H1 (cell line): ENCODE results near the gene RCBTB1. TPM values are rescaled to one million over a fixed set of nuclear protein-coding genes. Genes with fewer than 3 reads are reported as not detected.

Experiments used
- CTCF ChIA-PET: fragments of 300-600 bp; sonication (Branson Sonifier 250); formaldehyde crosslinking; loops from one replicate; lab custom pipeline; 2021; ENCODE audit not compliant: partially characterized antibody; lab: Charles Lee
- POLR2A ChIA-PET: fragments of 300-600 bp; sonication (Branson Sonifier 250); formaldehyde crosslinking; loops from one replicate; lab custom pipeline; 2021; ENCODE audit warnings: inconsistent platforms; ENCODE audit not compliant: partially characterized antibody; lab: Charles Lee
- DNase-seq, 2 experiments: peaks; one replicate each; pipeline versions ENCODE4 v3.0.0 to v3.0.0-alpha.2; 2010 to 2022; ENCODE audit warnings: low spot score in 2 of 2, low read depth in 1 of 2, mixed read lengths in 1 of 2
- FAIRE-seq: peaks from 2 replicates; lab custom pipeline; 2011; peaks lifted over from hg19 to GRCh38; lab: Jason Lieb, UNC
- H2AFZ ChIP-seq: 2 replicates; pipeline ENCODE4 v1.8.1; 2012; ENCODE audit warnings: low read length, inconsistent platforms
- H2AK5ac ChIP-seq: 2 replicates; pipeline ENCODE4 v1.6.1; 2013; ENCODE audit warnings: low read depth, low read length
- H2BK120ac ChIP-seq: replicated peaks from 2 replicates; pipeline ENCODE3; 2013; ENCODE audit warnings: low read depth, low read length, inconsistent platforms
- H2BK12ac ChIP-seq: 2 replicates; pipeline ENCODE4 v1.6.1; 2013; ENCODE audit warnings: low read depth, low read length
- H2BK15ac ChIP-seq: 2 replicates; pipeline ENCODE4 v1.6.1; 2013; ENCODE audit warnings: low read length
- H2BK20ac ChIP-seq: 2 replicates; pipeline ENCODE4 v1.6.1; 2013; ENCODE audit warnings: low read length
- H2BK5ac ChIP-seq: 2 replicates; pipeline ENCODE4 v1.6.1; 2013; ENCODE audit warnings: low read depth, low read length
- H3K14ac ChIP-seq: 2 replicates; pipeline ENCODE4 v1.6.1; 2013; ENCODE audit warnings: inconsistent platforms; ENCODE audit not compliant: insufficient read length
- H3K18ac ChIP-seq: 2 replicates; pipeline ENCODE4 v1.6.1; 2013; ENCODE audit warnings: low read length; ENCODE audit errors: extremely low read depth
- H3K23ac ChIP-seq: 2 replicates; pipeline ENCODE4 v1.6.1; 2013; ENCODE audit warnings: inconsistent platforms; ENCODE audit not compliant: insufficient read length
- H3K23me2 ChIP-seq: 2 replicates; pipeline ENCODE4 v1.6.1; 2013; ENCODE audit warnings: low read depth, low read length
- H3K27ac ChIP-seq: 2 replicates; pipeline ENCODE4 v1.6.1; 2011; ENCODE audit warnings: low read depth, low read length, inconsistent platforms
- H3K27me3 ChIP-seq, 4 experiments: replicated peaks in 1 of 4; 1 replicate in 1 of 4; 2 replicates in 3 of 4; pipeline versions ENCODE4 v1.6.1 to v1.8.1; 2011 to 2013; ENCODE audit warnings: low read length in 3 of 4, mild to moderate bottlenecking in 3 of 4, inconsistent platforms in 2 of 4, mixed read lengths in 2 of 4, moderate library complexity in 1 of 4; ENCODE audit not compliant: control insufficient read depth in 3 of 4, insufficient read depth in 3 of 4; ENCODE audit errors: extremely low read depth in 1 of 4
- H3K36me3 ChIP-seq, 4 experiments: 2 replicates each; pipeline versions ENCODE4 v1.6.1 to v1.8.1; 2011 to 2013; ENCODE audit warnings: mild to moderate bottlenecking in 4 of 4, low read length in 3 of 4, moderate library complexity in 2 of 4, control low read depth in 1 of 4, inconsistent platforms in 1 of 4; ENCODE audit not compliant: insufficient read depth in 4 of 4, control insufficient read depth in 2 of 4
- H3K4ac ChIP-seq: replicated peaks from 2 replicates; pipeline ENCODE3; 2013; ENCODE audit warnings: low read length, low read depth, mixed read lengths, inconsistent platforms; ENCODE audit not compliant: insufficient read length
- H3K4me1 ChIP-seq, 4 experiments: replicated peaks in 1 of 4; 1 replicate in 1 of 4; 2 replicates in 3 of 4; pipeline versions ENCODE4 v1.6.1 to v1.8.1; 2011 to 2013; ENCODE audit warnings: low read length in 3 of 4, inconsistent platforms in 2 of 4, mixed read lengths in 1 of 4; ENCODE audit not compliant: insufficient read depth in 4 of 4, control insufficient read depth in 3 of 4
- H3K4me2 ChIP-seq, 2 experiments: 2 replicates each; pipeline versions ENCODE4 v1.6.1 to v1.8.1; 2011 to 2013; ENCODE audit warnings: low read depth in 2 of 2, low read length in 2 of 2, control low read depth in 1 of 2, inconsistent platforms in 1 of 2, mild to moderate bottlenecking in 1 of 2; ENCODE audit not compliant: insufficient read depth in 1 of 2
- H3K4me3 ChIP-seq, 4 experiments: fragments of 200-600, 300-600 bp in 1 of 4; sonication (generic), shearing (Covaris generic), sonication (Bioruptor Twin) in 1 of 4; 2 replicates each; pipeline versions ENCODE4 v1.5.1 to v1.8.1; 2011 to 2016; ENCODE audit warnings: low read length in 4 of 4, low read depth in 3 of 4, control low read depth in 2 of 4, inconsistent platforms in 2 of 4, mild to moderate bottlenecking in 2 of 4, mixed read lengths in 1 of 4, moderate library complexity in 1 of 4; ENCODE audit not compliant: insufficient read depth in 2 of 4; ENCODE audit errors: extremely low read depth in 1 of 4
- H3K56ac ChIP-seq: replicated peaks from 2 replicates; pipeline ENCODE3; 2013; ENCODE audit warnings: low read depth, mild to moderate bottlenecking, mixed read lengths, low read length, inconsistent platforms; ENCODE audit not compliant: insufficient read length
- H3K79me1 ChIP-seq: 2 replicates; pipeline ENCODE4 v1.6.1; 2013; ENCODE audit warnings: low read depth, low read length, control low read depth
- H3K79me2 ChIP-seq, 2 experiments: 2 replicates each; pipeline versions ENCODE4 v1.6.1 to v1.8.1; 2012 to 2013; ENCODE audit warnings: low read length in 2 of 2, mild to moderate bottlenecking in 2 of 2, inconsistent platforms in 1 of 2; ENCODE audit not compliant: insufficient read depth in 2 of 2, control insufficient read depth in 1 of 2
- H3K9ac ChIP-seq, 4 experiments: replicated peaks in 1 of 4; 1 replicate in 1 of 4; 2 replicates in 3 of 4; pipeline versions ENCODE4 v1.6.1 to v1.8.1; 2011 to 2013; ENCODE audit warnings: low read depth in 3 of 4, low read length in 3 of 4, control low read depth in 2 of 4, mild to moderate bottlenecking in 2 of 4, moderate library complexity in 2 of 4, inconsistent platforms in 1 of 4; ENCODE audit errors: extremely low read depth in 1 of 4
- H3K9me3 ChIP-seq, 2 experiments: 2 replicates each; pipeline versions ENCODE4 v1.6.1 to v1.8.1; 2012 to 2013; ENCODE audit warnings: mild to moderate bottlenecking in 2 of 2, moderate library complexity in 2 of 2, control low read depth in 1 of 2, inconsistent platforms in 1 of 2, low read depth in 1 of 2, low read length in 1 of 2, mixed read lengths in 1 of 2; ENCODE audit not compliant: insufficient read depth in 2 of 2
- H4K20me1 ChIP-seq, 2 experiments: replicated peaks in 1 of 2; 2 replicates each; pipeline versions ENCODE3 to v1.8.1; 2011 to 2013; ENCODE audit warnings: inconsistent platforms in 2 of 2, low read length in 2 of 2, mild to moderate bottlenecking in 1 of 2; ENCODE audit not compliant: insufficient read depth in 2 of 2, control insufficient read depth in 1 of 2
- H4K5ac ChIP-seq: 2 replicates; pipeline ENCODE4 v1.6.1; 2013; ENCODE audit warnings: low read length, low read depth, mixed read lengths, inconsistent platforms; ENCODE audit not compliant: insufficient read length
- H4K8ac ChIP-seq: 2 replicates; pipeline ENCODE4 v1.8.0; 2013; ENCODE audit warnings: mild to moderate bottlenecking, moderate library complexity, low read length, inconsistent platforms; ENCODE audit not compliant: insufficient read depth; ENCODE audit errors: extremely low read depth
- H4K91ac ChIP-seq: replicated peaks from 2 replicates; pipeline ENCODE3; 2013; ENCODE audit warnings: low read length, mixed read lengths, inconsistent platforms; ENCODE audit not compliant: insufficient read length
- ASH2L ChIP-seq: fragments of 200-600, 300-600 bp; sonication (generic); IDR thresholded peaks from one replicate; pipeline ENCODE4 v1.7.1; 2017; ENCODE audit warnings: low read length
- BRCA1 ChIP-seq: IDR thresholded peaks from 2 replicates; pipeline ENCODE4 v1.6.1; 2012; ENCODE audit warnings: low read depth, low read length, improper control_type of control experiment
- CHD1 ChIP-seq: IDR thresholded peaks from 2 replicates; pipeline ENCODE4 v1.6.1; 2012; ENCODE audit warnings: low read depth, low read length, improper control_type of control experiment
- GABPA ChIP-seq: IDR thresholded peaks from 2 replicates; pipeline ENCODE4 v1.6.1; 2011; ENCODE audit warnings: mild to moderate bottlenecking, low read length, moderate library complexity, borderline replicate concordance; ENCODE audit not compliant: insufficient read depth
- KDM4A ChIP-seq: IDR thresholded peaks from one replicate; pipeline ENCODE4 v1.7.1; 2012; ENCODE audit warnings: low read depth, mild to moderate bottlenecking, moderate library complexity, low read length, inconsistent platforms; ENCODE audit not compliant: severe bottlenecking
- SRF ChIP-seq: IDR thresholded peaks from 2 replicates; pipeline ENCODE4 v1.6.1; 2011; ENCODE audit warnings: mild to moderate bottlenecking, low read depth, low read length, moderate library complexity
- WGBS, 2 experiments: shearing (Covaris generic) in 1 of 2; methylation state at CpG; one replicate each; pipeline versions ENCODE4 v1.1.6 to v1.1.7; 2013 to 2015; ENCODE audit warnings: low lambda C conversion rate in 2 of 2, mixed read lengths in 2 of 2, inconsistent platforms in 1 of 2, low coverage in 1 of 2, missing lambda C conversion rate in 1 of 2; ENCODE audit not compliant: insufficient replicate concordance in 2 of 2, insufficient coverage in 1 of 2, insufficient read length in 1 of 2; ENCODE audit errors: extremely low coverage in 1 of 2, missing lambda C conversion rate in 1 of 2; 5-methylcytosine and 5-hydroxymethylcytosine counted together
- polyA plus RNA-seq, 7 experiments: library from polyadenylated mRNA; depleted of rRNA in 3 of 7; stranded (reverse) in 5 of 7; unstranded in 2 of 7; fragments of >200 nt in 5 of 7; fragments of 200-250 nt in 2 of 7; gene quantifications; 1 replicate in 5 of 7; 2 replicates in 1 of 7; 4 replicates in 1 of 7; pipeline versions ENCODE4 v1.2.1 to v1.2.3, GENCODE V29; 2011 to 2013; ENCODE audit warnings: missing spikeins in 2 of 7, mixed read lengths in 2 of 7
- total RNA-seq: library from RNA; stranded (reverse); fragmentation: NEBNext Ultra II Directional; extraction: Animal tissue kit (Norgen Biotek cat#: 25700); gene quantifications from 2 replicates; pipeline ENCODE4 v1.2.1, GENCODE V29; 2021
- TF ChIP-seq, protein P1 (sequence below): IDR thresholded peaks from 2 replicates; pipeline ENCODE4 v1.6.1; 2012; ENCODE audit warnings: inconsistent platforms

The RCBTB1 gene
- total and polyA plus RNA-seq, 2 of the 8 experiments (the other 6 are each of a cell fraction or from before 2014, with no cell fraction given), result 13.7 to 29.8 TPM

- FAIRE-seq (no peak), DNase-seq (no peak)
- ChIA-PET CTCF (interaction anchor here (0.6 to 2.0 kb wide), 11 partner anchors 9 to 304 kb away, joined by 3 to 7 read pairs (median 3); no protein-coding TSS in a partner anchor), POLR2A (no interaction called here)
- no peak overlapping the region for H3K4ac ChIP-seq
- H3K23ac ChIP-seq, result no peak overlapping the region
- H3K4me1 ChIP-seq, result no peaks in the 10 kb centered on the region
- TF ChIP-seq SRF (no peak), KDM4A (no peak), BRCA1 (no peak), ASH2L (no peak), CHD1 (no peak), GABPA (no peak)
- TF ChIP-seq, protein P1, sequence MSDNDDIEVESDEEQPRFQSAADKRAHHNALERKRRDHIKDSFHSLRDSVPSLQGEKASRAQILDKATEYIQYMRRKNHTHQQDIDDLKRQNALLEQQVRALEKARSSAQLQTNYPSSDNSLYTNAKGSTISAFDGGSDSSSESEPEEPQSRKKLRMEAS, result no peak
- no peak overlapping the region for H3K14ac ChIP-seq
- H3K9ac ChIP-seq, result no peak overlapping the region
- no peak overlapping the region for H4K5ac ChIP-seq
- no peaks in the 10 kb centered on the region for H4K20me1 ChIP-seq
- H2BK20ac ChIP-seq, result no peak overlapping the region
- no peak overlapping the region for H4K8ac ChIP-seq
- no peaks in the 10 kb centered on the region for H3K27me3 ChIP-seq
- H2BK12ac ChIP-seq, result no peak overlapping the region
- H3K18ac ChIP-seq, result no peak overlapping the region
- H2AK5ac ChIP-seq, result no peak overlapping the region
- H3K27ac ChIP-seq, result no peak overlapping the region
- WGBS, 2 experiments, result 98% methylated on average over 3 of the region's 3 CpGs; no CpG with 5 or more reads in 1 of the 2 experiments
- H3K9me3 ChIP-seq, result peaks cover 0 to 6% of the 10 kb centered on the region in 2 experiments; a peak in 1 of 4 replicates
- H3K56ac ChIP-seq, result no peak overlapping the region
- H2BK15ac ChIP-seq, result no peak overlapping the region
- H2AFZ ChIP-seq, result no peak overlapping the region
- H3K79me1 ChIP-seq, result no peaks in the 10 kb centered on the region
- no peak overlapping the region for H4K91ac ChIP-seq
- H3K79me2 ChIP-seq, result no peaks in the 10 kb centered on the region
- no peak overlapping the region for H3K4me3 ChIP-seq
- no peak overlapping the region for H3K4me2 ChIP-seq
- no peak overlapping the region for H2BK120ac ChIP-seq
- H3K23me2 ChIP-seq, result no peaks in the 10 kb centered on the region
- peaks cover 0 to 36% (median 11%) of the 10 kb centered on the region in 4 experiments; a peak in 7 of 8 replicates for H3K36me3 ChIP-seq
- H2BK5ac ChIP-seq, result no peak overlapping the region
Observed at GRCh38 chr13:49561062-49561410, 24.3 kb downstream of the RCBTB1 start.
